Measurements from ENCODE around the gene CHD3.

The CHD3 gene

DNA sequence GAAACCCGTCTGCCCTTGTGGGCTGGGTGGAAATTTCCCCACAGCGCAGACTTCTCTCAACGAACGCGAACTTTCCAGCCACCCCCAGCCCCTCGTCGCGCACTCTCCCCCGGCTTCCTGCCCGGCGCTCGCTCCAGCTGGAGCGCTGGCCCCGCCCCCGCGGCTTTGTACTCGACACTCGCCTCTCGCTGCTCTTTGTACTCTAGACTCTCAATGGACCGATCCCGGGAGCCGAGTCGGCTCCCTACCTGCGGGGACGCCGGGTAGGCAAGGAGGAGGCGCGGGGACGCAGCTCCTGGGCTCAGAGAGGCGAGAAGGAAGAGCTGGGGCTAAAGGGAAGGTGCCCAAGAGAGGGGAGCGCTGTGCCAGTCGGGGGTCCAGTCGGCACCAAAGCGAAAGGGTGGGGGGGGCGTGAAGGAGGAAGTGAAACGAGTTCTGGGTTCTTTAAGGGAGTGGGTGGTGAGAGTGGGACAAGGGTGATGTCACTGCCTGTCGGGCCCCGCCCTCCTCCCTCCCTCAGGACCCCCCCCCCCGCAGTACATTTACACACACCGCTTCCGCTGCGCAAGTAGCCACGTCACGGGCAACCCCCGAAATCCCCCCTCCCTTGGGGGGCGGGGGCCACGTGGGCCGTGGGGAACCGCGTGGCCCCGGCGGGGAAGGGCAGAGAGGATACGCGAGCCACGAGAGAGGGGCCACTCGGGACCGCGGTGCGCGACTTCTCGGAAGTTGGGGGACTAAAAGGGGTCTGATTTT, 44.9 kb upstream of the CHD3 start (continued):
- no peak for TF ChIP-seq SETDB1 (IDR thresholded peaks at IDR 0.05; ENCODE audit: insufficient read length, low read length)
- TF ChIP-seq, protein P1, sequence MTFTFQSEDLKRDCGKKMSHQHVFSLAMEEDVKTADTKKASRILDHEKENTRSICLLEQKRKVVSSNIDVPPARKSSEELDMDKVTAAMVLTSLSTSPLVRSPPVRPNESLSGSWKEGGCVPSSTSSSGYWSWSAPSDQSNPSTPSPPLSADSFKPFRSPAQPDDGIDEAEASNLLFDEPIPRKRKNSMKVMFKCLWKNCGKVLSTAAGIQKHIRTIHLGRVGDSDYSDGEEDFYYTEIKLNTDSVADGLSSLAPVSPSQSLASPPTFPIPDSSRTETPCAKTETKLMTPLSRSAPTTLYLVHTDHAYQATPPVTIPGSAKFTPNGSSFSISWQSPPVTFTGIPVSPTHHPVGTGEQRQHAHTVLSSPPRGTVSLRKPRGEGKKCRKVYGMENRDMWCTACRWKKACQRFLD (tag by site-specific recombination; IDR thresholded peaks at IDR 0.05), result peak; percentile 93
- TF ChIP-seq ZNF837 (tag by site-specific recombination; IDR thresholded peaks at IDR 0.05), result no peak
- TF ChIP-seq ZBTB7A (tag by site-specific recombination; IDR thresholded peaks at IDR 0.05; ENCODE audit: low read depth), result peak; percentile 95
- TF ChIP-seq ZNF777 (tag by site-specific recombination; IDR thresholded peaks at IDR 0.05; ENCODE audit: borderline replicate concordance), result no peak
- no peak for TF ChIP-seq ZNF510 (tag by site-specific recombination; IDR thresholded peaks at IDR 0.05; ENCODE audit: insufficient replicate concordance)
- TF ChIP-seq, protein P2, sequence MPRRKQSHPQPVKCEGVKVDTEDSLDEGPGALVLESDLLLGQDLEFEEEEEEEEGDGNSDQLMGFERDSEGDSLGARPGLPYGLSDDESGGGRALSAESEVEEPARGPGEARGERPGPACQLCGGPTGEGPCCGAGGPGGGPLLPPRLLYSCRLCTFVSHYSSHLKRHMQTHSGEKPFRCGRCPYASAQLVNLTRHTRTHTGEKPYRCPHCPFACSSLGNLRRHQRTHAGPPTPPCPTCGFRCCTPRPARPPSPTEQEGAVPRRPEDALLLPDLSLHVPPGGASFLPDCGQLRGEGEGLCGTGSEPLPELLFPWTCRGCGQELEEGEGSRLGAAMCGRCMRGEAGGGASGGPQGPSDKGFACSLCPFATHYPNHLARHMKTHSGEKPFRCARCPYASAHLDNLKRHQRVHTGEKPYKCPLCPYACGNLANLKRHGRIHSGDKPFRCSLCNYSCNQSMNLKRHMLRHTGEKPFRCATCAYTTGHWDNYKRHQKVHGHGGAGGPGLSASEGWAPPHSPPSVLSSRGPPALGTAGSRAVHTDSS (tag by site-specific recombination; IDR thresholded peaks at IDR 0.05), result no peak
- TF ChIP-seq KLF16 (tag by site-specific recombination; IDR thresholded peaks at IDR 0.05), result no peak; the same call in 1 of the 2 replicates
- TF ChIP-seq KLF7 (tag by site-specific recombination; IDR thresholded peaks at IDR 0.05; ENCODE audit: borderline replicate concordance), result no peak
- TF ChIP-seq FEZF1 (tag by site-specific recombination; IDR thresholded peaks at IDR 0.05), result no peak
- TF ChIP-seq ZNF843 (tag by site-specific recombination; IDR thresholded peaks at IDR 0.05), result no peak
- no peak for TF ChIP-seq ZNF830 (tag by site-specific recombination; IDR thresholded peaks at IDR 0.05; ENCODE audit: low read depth)
- no peak for TF ChIP-seq ZNF660 (tag by site-specific recombination; IDR thresholded peaks at IDR 0.05)
- TF ChIP-seq, protein P3, sequence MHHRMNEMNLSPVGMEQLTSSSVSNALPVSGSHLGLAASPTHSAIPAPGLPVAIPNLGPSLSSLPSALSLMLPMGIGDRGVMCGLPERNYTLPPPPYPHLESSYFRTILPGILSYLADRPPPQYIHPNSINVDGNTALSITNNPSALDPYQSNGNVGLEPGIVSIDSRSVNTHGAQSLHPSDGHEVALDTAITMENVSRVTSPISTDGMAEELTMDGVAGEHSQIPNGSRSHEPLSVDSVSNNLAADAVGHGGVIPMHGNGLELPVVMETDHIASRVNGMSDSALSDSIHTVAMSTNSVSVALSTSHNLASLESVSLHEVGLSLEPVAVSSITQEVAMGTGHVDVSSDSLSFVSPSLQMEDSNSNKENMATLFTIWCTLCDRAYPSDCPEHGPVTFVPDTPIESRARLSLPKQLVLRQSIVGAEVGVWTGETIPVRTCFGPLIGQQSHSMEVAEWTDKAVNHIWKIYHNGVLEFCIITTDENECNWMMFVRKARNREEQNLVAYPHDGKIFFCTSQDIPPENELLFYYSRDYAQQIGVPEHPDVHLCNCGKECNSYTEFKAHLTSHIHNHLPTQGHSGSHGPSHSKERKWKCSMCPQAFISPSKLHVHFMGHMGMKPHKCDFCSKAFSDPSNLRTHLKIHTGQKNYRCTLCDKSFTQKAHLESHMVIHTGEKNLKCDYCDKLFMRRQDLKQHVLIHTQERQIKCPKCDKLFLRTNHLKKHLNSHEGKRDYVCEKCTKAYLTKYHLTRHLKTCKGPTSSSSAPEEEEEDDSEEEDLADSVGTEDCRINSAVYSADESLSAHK (tag by site-specific recombination; IDR thresholded peaks at IDR 0.05), result 0 out of 2 replicates have a peak, but pooled peaks have one; percentile 12
- TF ChIP-seq, protein P4, sequence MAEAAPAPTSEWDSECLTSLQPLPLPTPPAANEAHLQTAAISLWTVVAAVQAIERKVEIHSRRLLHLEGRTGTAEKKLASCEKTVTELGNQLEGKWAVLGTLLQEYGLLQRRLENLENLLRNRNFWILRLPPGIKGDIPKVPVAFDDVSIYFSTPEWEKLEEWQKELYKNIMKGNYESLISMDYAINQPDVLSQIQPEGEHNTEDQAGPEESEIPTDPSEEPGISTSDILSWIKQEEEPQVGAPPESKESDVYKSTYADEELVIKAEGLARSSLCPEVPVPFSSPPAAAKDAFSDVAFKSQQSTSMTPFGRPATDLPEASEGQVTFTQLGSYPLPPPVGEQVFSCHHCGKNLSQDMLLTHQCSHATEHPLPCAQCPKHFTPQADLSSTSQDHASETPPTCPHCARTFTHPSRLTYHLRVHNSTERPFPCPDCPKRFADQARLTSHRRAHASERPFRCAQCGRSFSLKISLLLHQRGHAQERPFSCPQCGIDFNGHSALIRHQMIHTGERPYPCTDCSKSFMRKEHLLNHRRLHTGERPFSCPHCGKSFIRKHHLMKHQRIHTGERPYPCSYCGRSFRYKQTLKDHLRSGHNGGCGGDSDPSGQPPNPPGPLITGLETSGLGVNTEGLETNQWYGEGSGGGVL (tag by site-specific recombination; IDR thresholded peaks at IDR 0.05), result peak; percentile 92
- TF ChIP-seq ZNF302 (tag by site-specific recombination; IDR thresholded peaks at IDR 0.05; ENCODE audit: low read depth), result no peak
- TF ChIP-seq ZNF292 (tag by site-specific recombination; IDR thresholded peaks at IDR 0.05; ENCODE audit: borderline replicate concordance, low read depth), result no peak
- peak; percentile 88 for TF ChIP-seq ZFHX2 (tag by site-specific recombination; conservative IDR thresholded peaks at IDR 0.05)
- no peak for TF ChIP-seq ZNF140 (tag by site-specific recombination; IDR thresholded peaks at IDR 0.05)
- peak; percentile 37; the same call in 1 of the 2 replicates for TF ChIP-seq ZNF600 (tag by site-specific recombination; IDR thresholded peaks at IDR 0.05)
- TF ChIP-seq, protein P5, sequence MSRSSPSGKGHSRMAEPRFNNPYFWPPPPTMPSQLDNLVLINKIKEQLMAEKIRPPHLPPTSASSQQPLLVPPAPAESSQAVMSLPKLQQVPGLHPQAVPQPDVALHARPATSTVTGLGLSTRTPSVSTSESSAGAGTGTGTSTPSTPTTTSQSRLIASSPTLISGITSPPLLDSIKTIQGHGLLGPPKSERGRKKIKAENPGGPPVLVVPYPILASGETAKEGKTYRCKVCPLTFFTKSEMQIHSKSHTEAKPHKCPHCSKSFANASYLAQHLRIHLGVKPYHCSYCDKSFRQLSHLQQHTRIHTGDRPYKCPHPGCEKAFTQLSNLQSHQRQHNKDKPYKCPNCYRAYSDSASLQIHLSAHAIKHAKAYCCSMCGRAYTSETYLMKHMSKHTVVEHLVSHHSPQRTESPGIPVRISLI (tag by site-specific recombination; IDR thresholded peaks at IDR 0.05), result no peak
- TF ChIP-seq, protein P6, sequence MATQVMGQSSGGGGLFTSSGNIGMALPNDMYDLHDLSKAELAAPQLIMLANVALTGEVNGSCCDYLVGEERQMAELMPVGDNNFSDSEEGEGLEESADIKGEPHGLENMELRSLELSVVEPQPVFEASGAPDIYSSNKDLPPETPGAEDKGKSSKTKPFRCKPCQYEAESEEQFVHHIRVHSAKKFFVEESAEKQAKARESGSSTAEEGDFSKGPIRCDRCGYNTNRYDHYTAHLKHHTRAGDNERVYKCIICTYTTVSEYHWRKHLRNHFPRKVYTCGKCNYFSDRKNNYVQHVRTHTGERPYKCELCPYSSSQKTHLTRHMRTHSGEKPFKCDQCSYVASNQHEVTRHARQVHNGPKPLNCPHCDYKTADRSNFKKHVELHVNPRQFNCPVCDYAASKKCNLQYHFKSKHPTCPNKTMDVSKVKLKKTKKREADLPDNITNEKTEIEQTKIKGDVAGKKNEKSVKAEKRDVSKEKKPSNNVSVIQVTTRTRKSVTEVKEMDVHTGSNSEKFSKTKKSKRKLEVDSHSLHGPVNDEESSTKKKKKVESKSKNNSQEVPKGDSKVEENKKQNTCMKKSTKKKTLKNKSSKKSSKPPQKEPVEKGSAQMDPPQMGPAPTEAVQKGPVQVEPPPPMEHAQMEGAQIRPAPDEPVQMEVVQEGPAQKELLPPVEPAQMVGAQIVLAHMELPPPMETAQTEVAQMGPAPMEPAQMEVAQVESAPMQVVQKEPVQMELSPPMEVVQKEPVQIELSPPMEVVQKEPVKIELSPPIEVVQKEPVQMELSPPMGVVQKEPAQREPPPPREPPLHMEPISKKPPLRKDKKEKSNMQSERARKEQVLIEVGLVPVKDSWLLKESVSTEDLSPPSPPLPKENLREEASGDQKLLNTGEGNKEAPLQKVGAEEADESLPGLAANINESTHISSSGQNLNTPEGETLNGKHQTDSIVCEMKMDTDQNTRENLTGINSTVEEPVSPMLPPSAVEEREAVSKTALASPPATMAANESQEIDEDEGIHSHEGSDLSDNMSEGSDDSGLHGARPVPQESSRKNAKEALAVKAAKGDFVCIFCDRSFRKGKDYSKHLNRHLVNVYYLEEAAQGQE (tag by site-specific recombination; IDR thresholded peaks at IDR 0.05), result no peak
- no peak for TF ChIP-seq ZNF426 (tag by site-specific recombination; IDR thresholded peaks at IDR 0.05)
- TF ChIP-seq ZNF677 (tag by site-specific recombination; IDR thresholded peaks at IDR 0.05), result no peak
- TF ChIP-seq, protein P7, sequence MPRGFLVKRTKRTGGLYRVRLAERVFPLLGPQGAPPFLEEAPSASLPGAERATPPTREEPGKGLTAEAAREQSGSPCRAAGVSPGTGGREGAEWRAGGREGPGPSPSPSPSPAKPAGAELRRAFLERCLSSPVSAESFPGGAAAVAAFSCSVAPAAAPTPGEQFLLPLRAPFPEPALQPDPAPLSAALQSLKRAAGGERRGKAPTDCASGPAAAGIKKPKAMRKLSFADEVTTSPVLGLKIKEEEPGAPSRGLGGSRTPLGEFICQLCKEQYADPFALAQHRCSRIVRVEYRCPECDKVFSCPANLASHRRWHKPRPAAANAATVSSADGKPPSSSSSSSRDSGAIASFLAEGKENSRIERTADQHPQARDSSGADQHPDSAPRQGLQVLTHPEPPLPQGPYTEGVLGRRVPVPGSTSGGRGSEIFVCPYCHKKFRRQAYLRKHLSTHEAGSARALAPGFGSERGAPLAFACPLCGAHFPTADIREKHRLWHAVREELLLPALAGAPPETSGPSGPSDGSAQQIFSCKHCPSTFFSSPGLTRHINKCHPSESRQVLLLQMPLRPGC (tag by site-specific recombination; IDR thresholded peaks at IDR 0.05), result no peak
